HEK293 (cell line): ENCODE measurements around the gene TRIM27.

Experiments used
- BCL11B ChIP-seq: fragments of 450-650 bp; formaldehyde crosslinking; IDR thresholded peaks from 2 replicates; pipeline ENCODE4 v1.5.1; 2016; ENCODE audit warnings: low read depth, missing biosample characterization, missing genetic modification characterization
- OSR2 ChIP-seq: fragments of 450-650 bp; formaldehyde crosslinking; IDR thresholded peaks from 2 replicates; pipeline ENCODE4 v1.5.1; 2016; ENCODE audit warnings: missing biosample characterization, missing genetic modification characterization
- REPIN1 ChIP-seq: fragments of 450-650 bp; formaldehyde crosslinking; IDR thresholded peaks from 2 replicates; pipeline ENCODE4 v1.5.1; 2017; ENCODE audit warnings: missing biosample characterization, missing genetic modification characterization, low read depth
- ZBTB17 ChIP-seq: fragments of 450-650 bp; formaldehyde crosslinking; IDR thresholded peaks from 2 replicates; pipeline ENCODE4 v1.5.1; 2016; ENCODE audit warnings: missing biosample characterization, missing genetic modification characterization
- ZBTB7A ChIP-seq: fragments of 450-650 bp; formaldehyde crosslinking; IDR thresholded peaks from 2 replicates; pipeline ENCODE4 v1.5.1; 2016; ENCODE audit warnings: low read depth, missing biosample characterization, missing genetic modification characterization
- ZFP41 ChIP-seq: fragments of 450-650 bp; formaldehyde crosslinking; IDR thresholded peaks from 2 replicates; pipeline ENCODE4 v1.5.1; 2016; ENCODE audit warnings: missing biosample characterization, missing genetic modification characterization, borderline replicate concordance
- ZNF114 ChIP-seq: fragments of 450-650 bp; formaldehyde crosslinking; IDR thresholded peaks from 2 replicates; pipeline ENCODE4 v1.5.0; 2017; ENCODE audit warnings: missing biosample characterization, missing genetic modification characterization
- ZNF148 ChIP-seq: fragments of 450-650 bp; formaldehyde crosslinking; IDR thresholded peaks from 2 replicates; pipeline ENCODE4 v1.5.0; 2017; ENCODE audit warnings: missing biosample characterization, missing genetic modification characterization, borderline replicate concordance
- ZNF16 ChIP-seq: fragments of 450-650 bp; formaldehyde crosslinking; IDR thresholded peaks from 2 replicates; pipeline ENCODE4 v1.5.1; 2016; ENCODE audit warnings: low read depth, missing biosample characterization, missing genetic modification characterization
- ZNF24 ChIP-seq: fragments of 450-650 bp; formaldehyde crosslinking; IDR thresholded peaks from 2 replicates; pipeline ENCODE4 v1.5.1; 2016; ENCODE audit warnings: missing biosample characterization, missing genetic modification characterization
- ZNF280C ChIP-seq: fragments of 450-650 bp; formaldehyde crosslinking; IDR thresholded peaks from 2 replicates; pipeline ENCODE4 v1.5.1; 2016; ENCODE audit warnings: missing biosample characterization, missing genetic modification characterization
- ZNF354C ChIP-seq: fragments of 450-650 bp; formaldehyde crosslinking; IDR thresholded peaks from 2 replicates; pipeline ENCODE4 v1.5.1; 2016; ENCODE audit warnings: missing biosample characterization, missing genetic modification characterization, low read depth, borderline replicate concordance
- ZNF37A ChIP-seq: fragments of 450-650 bp; IDR thresholded peaks from 2 replicates; pipeline ENCODE4 v1.5.1; 2018; ENCODE audit warnings: missing biosample characterization, missing genetic modification characterization
- ZNF473 ChIP-seq: fragments of 450-650 bp; formaldehyde crosslinking; IDR thresholded peaks from 2 replicates; pipeline ENCODE4 v1.5.1; 2017; ENCODE audit warnings: missing biosample characterization, missing genetic modification characterization
- ZNF513 ChIP-seq: fragments of 450-650 bp; IDR thresholded peaks from 2 replicates; pipeline ENCODE4 v1.5.1; 2018; ENCODE audit warnings: missing biosample characterization, missing genetic modification characterization
- ZNF514 ChIP-seq: fragments of 450-650 bp; formaldehyde crosslinking; IDR thresholded peaks from 2 replicates; pipeline ENCODE4 v1.5.1; 2016; ENCODE audit warnings: missing biosample characterization, missing genetic modification characterization
- ZNF518A ChIP-seq: fragments of 450-650 bp; formaldehyde crosslinking; conservative IDR thresholded peaks from 2 replicates; pipeline ENCODE4 v1.5.1; 2016; ENCODE audit warnings: low read depth, missing biosample characterization, missing genetic modification characterization
- ZNF560 ChIP-seq: fragments of 450-650 bp; formaldehyde crosslinking; IDR thresholded peaks from 2 replicates; pipeline ENCODE4 v1.5.1; 2017; ENCODE audit warnings: missing biosample characterization, missing genetic modification characterization, borderline replicate concordance
- ZNF561 ChIP-seq: fragments of 450-650 bp; IDR thresholded peaks from 2 replicates; pipeline ENCODE4 v1.5.1; 2018; ENCODE audit warnings: missing biosample characterization, missing genetic modification characterization, borderline replicate concordance
- ZNF580 ChIP-seq: fragments of 450-650 bp; formaldehyde crosslinking; IDR thresholded peaks from 2 replicates; pipeline ENCODE4 v1.5.1; 2016; ENCODE audit warnings: missing biosample characterization, missing genetic modification characterization
- ZNF596 ChIP-seq: fragments of 450-650 bp; IDR thresholded peaks from 2 replicates; pipeline ENCODE4 v1.5.0; 2018; ENCODE audit warnings: missing biosample characterization, mild to moderate bottlenecking, missing genetic modification characterization, moderate library complexity
- ZNF692 ChIP-seq: fragments of 450-650 bp; formaldehyde crosslinking; IDR thresholded peaks from 2 replicates; pipeline ENCODE4 v1.5.1; 2016; ENCODE audit warnings: missing biosample characterization, missing genetic modification characterization
- ZNF776 ChIP-seq: fragments of 450-650 bp; formaldehyde crosslinking; IDR thresholded peaks from 2 replicates; pipeline ENCODE4 v1.5.0; 2017; ENCODE audit warnings: missing biosample characterization, missing genetic modification characterization, borderline replicate concordance
- ZSCAN5A ChIP-seq: fragments of 450-650 bp; formaldehyde crosslinking; IDR thresholded peaks from 2 replicates; pipeline ENCODE4 v1.5.1; 2016; ENCODE audit warnings: missing biosample characterization, missing genetic modification characterization

Gene TRIM27

GRCh38 chr6:28943557-28944411 lies 20.0 kb upstream of the TRIM27 start (continued):
- TF ChIP-seq ZSCAN5A (tag by site-specific recombination) (no peak), OSR2 (tag by site-specific recombination) (no peak), ZNF580 (tag by site-specific recombination) (peak; percentile 93), ZNF354C (no peak), ZNF148 (tag by site-specific recombination) (no peak), ZNF513 (tag by site-specific recombination) (no peak), ZNF561 (tag by site-specific recombination) (peak; percentile 97), ZNF16 (tag by site-specific recombination) (peak; percentile 27; the same call in 1 of the 2 replicates), ZNF518A (tag by site-specific recombination) (no peak), ZNF114 (tag by site-specific recombination) (no peak), ZNF776 (tag by site-specific recombination) (no peak), ZNF514 (tag by site-specific recombination) (no peak), ZNF280C (tag by site-specific recombination) (no peak), ZNF596 (tag by site-specific recombination) (no peak), ZNF37A (tag by site-specific recombination) (no peak), ZBTB17 (tag by site-specific recombination) (peak; percentile 73), BCL11B (tag by site-specific recombination) (peak; percentile 61; the same call in 1 of the 2 replicates), ZNF560 (no peak), ZNF24 (peak; percentile 68; the same call in 1 of the 2 replicates), ZFP41 (tag by site-specific recombination) (no peak), ZBTB7A (tag by site-specific recombination) (peak; percentile 95), REPIN1 (tag by site-specific recombination) (no peak), ZNF692 (peak; percentile 88), ZNF473 (tag by site-specific recombination) (no peak)
